Neural progenitor cell (in vitro differentiated cells): ENCODE data around the gene PAX5. TPM values are rescaled to one million over a fixed set of nuclear protein-coding genes. Genes with fewer than 3 reads are reported as not detected.
A peak's percentile ranks its signal among the peaks of the same experiment; 100 is the strongest.

Source experiments
- DNase-seq: peaks from one replicate; pipeline ENCODE4 v3.0.0-alpha.2; 2016; ENCODE audit warnings: low spot score
- H2AFZ ChIP-seq: fragments of 200-600 bp; sonication (generic); replicated peaks from 2 replicates; pipeline ENCODE4 v1.6.1; 2016; ENCODE audit warnings: antibody characterized with exemption
- H3F3A ChIP-seq: fragments of 200-600 bp; sonication (generic); 2 replicates; pipeline ENCODE4 v1.6.1; 2016; ENCODE audit warnings: antibody characterized with exemption, low read depth
- H3K27ac ChIP-seq: fragments of 200-600 bp; sonication (generic); 2 replicates; pipeline ENCODE4 v1.5.1; 2016; ENCODE audit warnings: mild to moderate bottlenecking
- H3K27me3 ChIP-seq: fragments of 200-600 bp; sonication (generic); 2 replicates; pipeline ENCODE4 v1.6.1; 2016; ENCODE audit warnings: mild to moderate bottlenecking, moderate library complexity
- H3K36me3 ChIP-seq: fragments of 200-600 bp; sonication (generic); 2 replicates; pipeline ENCODE4 v1.5.1; 2016
- H3K4me1 ChIP-seq: fragments of 200-600 bp; sonication (generic); 2 replicates; pipeline ENCODE4 v1.6.1; 2016; ENCODE audit warnings: mixed run types
- H3K4me2 ChIP-seq: fragments of 200-600 bp; sonication (generic); 2 replicates; pipeline ENCODE4 v1.6.1; 2016
- H3K4me3 ChIP-seq: fragments of 200-600 bp; sonication (generic); 2 replicates; pipeline ENCODE4 v1.5.1; 2016
- H3K79me2 ChIP-seq: fragments of 200-600 bp; sonication (generic); 2 replicates; pipeline ENCODE4 v1.6.1; 2016; ENCODE audit warnings: low read depth
- H3K9ac ChIP-seq: fragments of 200-600 bp; sonication (generic); 2 replicates; pipeline ENCODE4 v1.6.1; 2016
- H3K9me3 ChIP-seq: fragments of 200-600 bp; sonication (generic); 2 replicates; pipeline ENCODE4 v1.5.1; 2016; ENCODE audit warnings: low read depth
- H4K20me1 ChIP-seq: fragments of 200-600 bp; sonication (generic); 2 replicates; pipeline ENCODE4 v1.6.1; 2016; ENCODE audit warnings: low read depth
- H3K27ac Mint-ChIP-seq: 3 replicates; pipeline ENCODE4 v1.8.0; 2021; ENCODE audit warnings: mixed read lengths
- H3K27me3 Mint-ChIP-seq: 2 replicates; pipeline ENCODE4 v1.8.0; 2022; ENCODE audit warnings: low read depth, mild to moderate bottlenecking, inconsistent platforms, moderate library complexity, mixed read lengths; ENCODE audit not compliant: insufficient read depth
- H3K36me3 Mint-ChIP-seq: 3 replicates; pipeline ENCODE4 v1.8.0; 2021; ENCODE audit warnings: mixed read lengths
- H3K4me1 Mint-ChIP-seq: 3 replicates; pipeline ENCODE4 v1.8.0; 2021; ENCODE audit warnings: mixed read lengths
- H3K4me3 Mint-ChIP-seq: 3 replicates; pipeline ENCODE4 v1.8.0; 2021; ENCODE audit warnings: mild to moderate bottlenecking, moderate library complexity, mixed read lengths
- H3K9me3 Mint-ChIP-seq: 3 replicates; pipeline ENCODE4 v1.8.0; 2020; ENCODE audit warnings: mixed read lengths
- CTCF ChIP-seq: fragments of 200-600 bp; sonication (generic); IDR thresholded peaks from 2 replicates; pipeline ENCODE4 v1.5.1; 2017; ENCODE audit warnings: antibody characterized with exemption, mild to moderate bottlenecking
- EZH2 ChIP-seq: fragments of 200-600 bp; sonication (generic); IDR thresholded peaks from 2 replicates; pipeline ENCODE4 v1.6.1; 2017; ENCODE audit warnings: antibody characterized with exemption, mild to moderate bottlenecking, moderate library complexity
- EZH2phosphoT487 ChIP-seq: fragments of 200-600 bp; sonication (generic); IDR thresholded peaks from 2 replicates; pipeline ENCODE4 v1.6.1; 2017; ENCODE audit warnings: antibody characterized with exemption
- total RNA-seq: library from RNA; depleted of rRNA; stranded (reverse); fragments of >200 nt; gene quantifications from 2 replicates; pipeline ENCODE4 v1.2.3, GENCODE V29; 2015; ENCODE audit warnings: low replicate concordance

The PAX5 gene
- total RNA-seq, 1 donor from 2014 or later = not detected

GRCh38 chr9:37036776-37037502 lies 2.9 kb upstream of the PAX5 start:
- no peaks in the 10 kb centered on the region for H3K36me3 Mint-ChIP-seq
- H3K4me1 Mint-ChIP-seq = peaks cover 70% of the 10 kb centered on the region

GRCh38 chr9:37036371-37036775 lies 2.3 kb upstream of the PAX5 start:
- no peaks in the 10 kb centered on the region for H3K9me3 Mint-ChIP-seq
- peak overlapping the region; percentile 84 for H3K4me3 Mint-ChIP-seq
- peaks cover 72% of the 10 kb centered on the region for H3K4me1 ChIP-seq
- no peaks in the 10 kb centered on the region for H3K9me3 ChIP-seq
- TF ChIP-seq CTCF (no peak), EZH2phosphoT487 (peak; percentile 42), EZH2 (peak; percentile 77)
- peak overlapping the region; percentile 76 for H3K27ac Mint-ChIP-seq
- no peaks in the 10 kb centered on the region for H3K79me2 ChIP-seq
- peaks cover 93% of the 10 kb centered on the region for H3K27me3 ChIP-seq
- H2AFZ ChIP-seq = peak overlapping the region; percentile 21
- H3K4me3 ChIP-seq = peak overlapping the region; percentile 46
- peaks cover 71% of the 10 kb centered on the region for H3K4me1 Mint-ChIP-seq
- peaks cover 63% of the 10 kb centered on the region for H3K27me3 Mint-ChIP-seq
- DNase-seq = peak; percentile 72
- H3K27ac ChIP-seq = no peak overlapping the region
- no peak overlapping the region for H3K9ac ChIP-seq
- no peaks in the 10 kb centered on the region for H3K36me3 Mint-ChIP-seq
- H3K4me2 ChIP-seq = peak overlapping the region; percentile 84
- H3K36me3 ChIP-seq = no peaks in the 10 kb centered on the region
- peaks cover 73% of the 10 kb centered on the region for H3F3A ChIP-seq
- H4K20me1 ChIP-seq = peaks cover 47% of the 10 kb centered on the region

More at GRCh38 chr9:37036776-37037502, 2.9 kb upstream of the PAX5 start:
- peak overlapping the region; percentile 69 for H3K27ac Mint-ChIP-seq
- Histone ChIP-seq H3K4me1 (peaks cover 72% of the 10 kb centered on the region), H3K9ac (no peak overlapping the region), H3K4me2 (peak overlapping the region; percentile 84), H3K27me3 (peaks cover 87% of the 10 kb centered on the region), H3K79me2 (no peaks in the 10 kb centered on the region), H3K9me3 (no peaks in the 10 kb centered on the region), H3K27ac (no peak overlapping the region), H4K20me1 (peaks cover 43% of the 10 kb centered on the region), H3K36me3 (no peaks in the 10 kb centered on the region), H3F3A (peaks cover 74% of the 10 kb centered on the region), H3K4me3 (peak overlapping the region; percentile 46), H2AFZ (peak overlapping the region; percentile 21)
- peaks cover 2% of the 10 kb centered on the region for H3K9me3 Mint-ChIP-seq
- H3K4me3 Mint-ChIP-seq = peak overlapping the region; percentile 84
- no peak for TF ChIP-seq EZH2
- no peak for TF ChIP-seq EZH2phosphoT487
- TF ChIP-seq CTCF = no peak
- peaks cover 65% of the 10 kb centered on the region for H3K27me3 Mint-ChIP-seq
- peak; percentile 69 for DNase-seq

- Histone ChIP-seq H3K4me1 (peaks cover 66% of the 10 kb centered on the region), H4K20me1 (peaks cover 53% of the 10 kb centered on the region), H3K9me3 (no peaks in the 10 kb centered on the region), H3K4me2 (peak overlapping the region; percentile 84), H3K9ac (no peak overlapping the region), H3K36me3 (no peaks in the 10 kb centered on the region), H3K79me2 (no peaks in the 10 kb centered on the region), H3K27me3 (peaks cover 95% of the 10 kb centered on the region), H2AFZ (no peak overlapping the region), H3K27ac (no peak overlapping the region), H3F3A (peaks cover 68% of the 10 kb centered on the region), H3K4me3 (peak overlapping the region; percentile 46)
- DNase-seq = peak; percentile 76
- peaks cover 62% of the 10 kb centered on the region for H3K27me3 Mint-ChIP-seq
- H3K36me3 Mint-ChIP-seq = no peaks in the 10 kb centered on the region
- H3K27ac Mint-ChIP-seq = peak overlapping the region; percentile 76
- H3K4me1 Mint-ChIP-seq = peaks cover 72% of the 10 kb centered on the region
- TF ChIP-seq CTCF = no peak
- TF ChIP-seq EZH2 = peak; percentile 86
- peak; percentile 48 for TF ChIP-seq EZH2phosphoT487
- H3K9me3 Mint-ChIP-seq = no peaks in the 10 kb centered on the region
- peak overlapping the region; percentile 84 for H3K4me3 Mint-ChIP-seq
Measured at GRCh38 chr9:37035648-37036370, 1.7 kb upstream of the PAX5 start.
